Stimulated activated CD4-positive, alpha-beta T cell treated with anti-CD3 and anti-CD28 coated beads, TNF-alpha, amount 100 ng/mL, for 4 hours (primary cell): Measurements from ENCODE around the gene SSH3.
"Not testable (repeated sequence)": the region's sequence is repeated elsewhere in the genome, so short reads cannot be mapped to it uniquely, and the experiment has no call there.

Experiments
- DNase-seq, 3 experiments: peaks; one replicate each; pipeline ENCODE4 v3.0.0-alpha.2; 2020; ENCODE audit warnings: low read depth in 3 of 3

Gene SSH3

DNA sequence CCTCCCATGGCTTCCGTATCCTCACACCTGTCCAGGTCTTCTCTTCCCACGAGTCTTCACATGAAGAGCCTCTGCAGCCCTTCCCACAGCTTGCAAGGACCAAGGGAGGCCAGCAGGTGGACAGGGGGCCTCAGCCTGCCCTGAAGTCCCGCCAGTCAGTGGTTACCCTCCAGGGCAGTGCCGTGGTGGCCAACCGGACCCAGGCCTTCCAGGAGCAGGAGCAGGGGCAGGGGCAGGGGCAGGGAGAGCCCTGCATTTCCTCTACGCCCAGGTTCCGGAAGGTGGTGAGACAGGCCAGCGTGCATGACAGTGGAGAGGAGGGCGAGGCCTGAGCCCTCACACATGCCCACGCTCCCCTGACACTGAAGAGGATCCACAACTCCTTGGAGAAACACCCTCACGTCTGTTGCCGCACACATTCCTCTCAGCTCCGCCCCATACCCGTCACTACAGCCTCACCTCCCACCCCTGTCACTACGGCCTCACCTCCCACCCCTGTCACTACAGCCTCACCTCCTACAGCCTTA lies 8.3 kb downstream of the SSH3 start:
- DNase-seq, result no peak

DNA sequence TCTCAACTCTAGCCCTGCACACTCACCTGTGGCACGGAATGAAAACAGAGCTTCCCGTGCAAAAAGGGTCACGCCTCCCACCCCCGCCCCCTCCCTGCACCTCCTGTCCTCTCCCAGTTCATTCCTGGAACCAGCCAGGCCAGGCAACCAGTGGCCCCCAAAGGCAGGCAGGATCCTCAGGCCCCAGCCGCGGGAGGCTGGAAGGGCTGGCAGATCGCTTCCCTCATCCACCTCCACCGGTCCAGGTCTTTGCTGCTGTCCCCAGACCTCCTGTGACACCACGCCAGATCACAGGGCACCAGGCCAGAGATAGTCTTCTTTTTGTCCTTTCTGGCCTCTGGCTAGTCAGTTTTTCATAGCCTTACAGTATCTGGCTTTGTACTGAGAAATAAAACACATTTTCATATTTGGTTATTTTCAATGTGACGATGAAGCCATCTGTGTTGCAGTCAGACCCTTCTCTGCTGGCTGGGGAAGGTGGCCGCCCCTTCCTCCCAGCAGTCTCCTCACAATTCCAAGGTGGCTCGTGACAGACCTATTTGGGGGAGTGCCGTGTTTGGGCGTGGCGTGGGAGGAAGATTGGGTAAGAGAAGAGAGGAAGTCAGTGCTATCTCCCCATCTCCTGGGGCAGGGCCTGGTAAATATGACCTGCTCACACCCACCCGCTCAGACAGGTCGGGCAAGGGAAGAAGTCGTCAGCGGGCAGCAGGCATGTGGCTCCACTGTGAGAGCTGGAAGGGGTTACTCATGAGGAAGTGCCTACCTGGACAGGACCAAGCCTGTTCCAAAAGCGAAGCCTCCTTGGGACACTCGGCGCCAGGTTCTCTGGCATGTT lies 9.1 kb downstream of the SSH3 start:
- DNase-seq, result no peak

DNA sequence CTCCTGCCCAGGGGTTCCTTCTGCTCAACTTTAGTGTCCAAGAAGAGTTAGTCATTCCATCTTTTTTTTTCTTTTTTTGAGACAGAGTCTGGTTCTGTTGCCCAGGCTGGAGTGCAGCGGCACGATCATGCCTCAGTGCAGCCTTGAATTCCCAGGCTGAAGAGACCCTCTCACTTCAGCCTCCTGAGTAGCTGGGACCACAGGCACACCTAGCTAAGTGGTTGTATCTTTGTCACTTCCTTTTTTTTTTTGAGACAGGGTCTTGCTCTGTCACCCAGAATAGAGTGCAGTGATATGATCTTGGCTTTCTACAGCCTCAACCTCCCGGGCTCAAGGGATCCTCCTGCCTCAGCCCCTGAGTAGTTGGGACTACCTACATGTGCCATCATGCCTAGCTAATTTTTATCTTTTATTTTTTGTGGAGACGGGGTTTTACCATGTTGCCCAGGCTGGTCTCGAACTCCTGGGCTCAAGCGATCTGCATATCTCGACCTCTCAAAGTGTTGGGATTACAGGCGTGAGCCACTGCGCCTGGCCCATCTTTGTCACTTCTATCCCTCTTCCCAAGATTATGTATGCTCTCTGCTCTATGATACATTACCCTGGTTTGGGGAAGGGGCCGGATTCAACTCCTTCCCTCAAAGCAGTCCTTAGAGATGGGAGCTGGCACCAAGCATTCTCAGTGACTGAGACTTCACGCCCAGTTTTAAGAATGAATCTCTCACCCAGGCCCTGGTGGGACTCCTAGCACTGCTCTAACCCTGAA lies 10.0 kb downstream of the SSH3 start:
- DNase-seq, result no peak

DNA sequence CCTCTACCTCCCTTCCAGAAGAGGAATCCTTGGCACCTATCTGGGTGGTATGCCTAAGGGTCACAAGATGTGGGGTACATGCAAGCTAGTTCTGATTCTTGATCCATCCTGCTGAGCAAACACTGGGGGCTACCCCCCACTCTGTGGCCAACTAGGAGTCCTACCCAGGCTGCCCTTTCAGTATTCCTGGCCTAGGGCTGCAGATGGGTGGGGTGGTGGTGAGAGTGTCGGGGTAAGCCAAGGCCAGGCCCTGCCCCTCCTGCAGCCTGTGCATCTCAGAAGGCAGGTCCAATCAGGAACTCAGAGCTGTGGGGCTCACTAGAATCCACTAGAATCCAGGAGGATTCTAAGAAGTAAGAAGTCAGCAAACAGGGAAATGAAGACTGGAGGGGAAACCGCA lies 10.9 kb downstream of the SSH3 start:
- no peak for DNase-seq

DNA sequence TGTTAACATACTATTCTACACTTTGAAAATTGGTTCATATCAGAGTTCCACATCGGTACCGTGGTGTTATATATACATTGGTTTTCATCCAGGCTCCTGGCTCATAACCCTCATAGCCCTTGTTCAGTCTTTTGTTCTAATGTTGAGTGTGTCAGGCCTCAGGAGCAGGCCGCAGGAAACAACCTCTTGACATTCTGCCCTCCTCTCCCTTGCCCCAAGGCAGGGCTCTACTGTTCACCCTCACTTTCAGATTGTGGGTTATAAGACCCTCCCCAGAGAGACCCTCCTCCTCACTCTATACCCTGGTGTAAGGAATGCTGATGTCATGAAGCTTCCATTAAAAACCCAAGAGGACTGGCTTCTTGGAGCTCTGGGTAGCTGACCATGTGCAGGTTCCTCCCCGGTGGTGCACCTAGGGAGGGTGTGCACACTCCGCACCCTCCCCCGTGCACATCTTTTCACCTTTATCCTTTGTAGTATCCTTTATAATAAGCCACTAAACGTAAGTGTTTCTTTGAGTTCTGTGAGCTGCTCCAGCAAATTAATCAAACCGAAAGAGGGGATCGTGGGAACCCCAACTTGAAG lies 12.1 kb downstream of the SSH3 start:
- DNase-seq, result no peak

DNA sequence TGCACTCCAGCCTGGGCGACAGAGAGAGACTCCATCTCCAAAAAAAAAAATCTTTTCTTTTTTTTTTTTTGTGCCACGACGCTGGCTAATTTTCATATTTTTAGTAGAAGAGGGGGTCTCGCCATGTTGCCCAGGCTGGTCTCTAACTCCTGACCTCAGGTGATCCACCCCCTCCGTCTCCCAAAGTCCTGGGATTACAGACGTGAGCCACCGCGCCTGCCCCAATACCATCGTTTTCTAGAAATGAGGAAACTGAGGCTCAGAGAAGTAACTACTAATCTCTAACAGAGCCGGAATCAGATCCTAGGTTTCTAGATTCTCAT lies 13.5 kb downstream of the SSH3 start:
- no peak for DNase-seq

DNA sequence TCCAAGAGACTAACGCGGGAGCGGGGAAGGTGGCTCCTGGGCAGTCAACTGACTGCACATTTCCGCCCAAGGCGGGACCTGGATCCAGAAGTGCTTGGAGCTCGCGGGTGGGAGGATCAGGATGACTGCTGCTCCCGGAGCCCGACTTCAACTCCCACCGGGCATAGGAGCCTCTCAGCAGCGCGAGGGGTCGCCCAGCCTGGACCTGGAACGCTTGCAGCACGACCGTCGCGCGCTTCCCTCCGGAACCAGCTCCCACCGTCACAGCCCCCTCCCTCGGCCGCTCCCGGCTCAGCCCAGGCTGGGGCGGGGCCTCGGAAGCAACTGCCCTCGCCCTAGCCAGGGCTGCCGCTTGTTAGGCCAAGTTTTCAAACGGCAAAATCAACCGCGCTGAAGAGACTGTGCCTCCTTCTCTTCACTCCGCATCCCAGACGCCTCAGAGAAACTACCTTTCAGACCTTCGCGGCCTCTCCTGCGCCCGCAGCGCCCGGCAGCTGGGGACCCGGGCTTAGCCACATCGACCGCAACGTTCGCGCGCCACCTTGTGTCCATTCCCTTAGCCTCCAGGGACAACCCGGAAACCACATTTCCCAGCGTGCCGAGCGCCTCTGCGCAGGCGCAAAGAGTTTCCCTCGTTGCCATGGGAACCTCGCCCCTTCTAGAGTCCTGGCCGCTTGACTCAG lies 14.0 kb downstream of the SSH3 start:
- DNase-seq, result peak; percentile 97 to 99 (median 98)

DNA sequence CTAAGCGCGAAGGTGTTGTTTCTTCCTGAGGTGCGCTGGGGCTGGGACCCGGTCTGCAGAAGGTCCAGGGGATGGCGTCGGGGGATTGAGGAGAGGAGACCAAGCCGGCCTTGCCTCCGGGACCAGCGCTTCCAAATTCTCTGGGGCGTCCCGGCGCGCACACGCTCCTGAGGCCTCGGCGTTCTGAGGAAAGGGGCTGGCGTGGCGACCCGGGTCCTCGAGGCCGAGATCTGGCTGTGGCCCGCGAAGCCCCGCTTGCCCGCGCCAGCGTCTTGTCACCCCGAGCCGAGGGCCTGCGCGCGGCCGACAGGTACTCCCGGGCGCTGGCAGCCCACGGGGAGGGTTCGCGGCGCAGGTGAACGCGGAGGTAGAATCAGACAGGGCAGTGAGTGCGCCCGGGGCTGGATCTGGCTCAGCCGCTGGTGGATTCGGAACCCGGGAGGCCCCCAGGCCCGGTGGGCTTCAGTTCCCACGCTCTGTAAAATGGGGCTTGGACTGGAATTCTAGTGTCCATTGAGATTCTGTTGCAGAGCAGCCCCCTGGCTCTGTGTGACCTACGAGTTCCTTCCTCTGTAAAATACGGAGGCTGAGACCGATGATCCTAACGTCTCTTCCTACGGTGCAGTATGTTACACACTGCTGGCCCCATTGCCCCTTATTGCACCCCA lies 14.7 kb downstream of the SSH3 start:
- DNase-seq, result no peak

DNA sequence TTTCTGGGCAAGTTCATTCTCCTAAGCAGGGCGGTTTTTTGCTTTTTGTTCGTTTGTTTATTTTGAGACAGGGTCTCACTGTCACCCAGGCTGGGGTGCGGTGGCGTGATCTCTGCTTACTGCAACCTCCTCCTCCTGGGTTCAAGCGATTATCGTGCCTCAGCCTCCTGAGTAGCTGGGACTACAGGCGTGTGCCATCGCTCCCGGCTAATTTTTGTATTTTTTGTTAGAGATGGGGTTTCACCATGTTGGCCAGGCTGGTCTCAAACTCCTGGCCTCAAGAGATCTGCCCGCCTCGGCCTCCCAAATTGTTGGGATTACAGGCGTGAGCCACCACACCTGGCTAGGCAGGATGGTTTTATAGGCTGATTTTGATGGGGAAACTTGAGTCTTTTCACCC lies 15.5 kb downstream of the SSH3 start:
- not testable (repeated sequence) for DNase-seq

DNA sequence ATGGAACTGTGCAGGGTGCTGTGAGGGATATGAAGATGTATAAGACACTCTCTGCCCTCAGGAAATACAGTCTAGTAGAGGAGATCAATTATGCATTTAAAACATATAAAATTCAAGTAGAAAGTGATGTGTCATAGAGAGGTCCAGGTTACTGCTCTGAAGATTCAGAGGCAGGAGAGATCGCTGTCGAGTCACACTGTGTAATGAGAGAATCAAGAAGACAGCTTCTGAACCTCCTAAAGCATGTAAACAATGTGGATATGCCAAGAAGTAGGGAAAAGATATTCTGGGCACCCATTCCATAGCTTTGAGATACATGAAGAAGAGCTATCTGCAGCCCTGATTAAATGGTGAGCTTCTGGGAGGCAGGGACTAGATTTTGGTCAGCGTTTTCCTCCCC lies 16.7 kb downstream of the SSH3 start:
- no peak for DNase-seq

DNA sequence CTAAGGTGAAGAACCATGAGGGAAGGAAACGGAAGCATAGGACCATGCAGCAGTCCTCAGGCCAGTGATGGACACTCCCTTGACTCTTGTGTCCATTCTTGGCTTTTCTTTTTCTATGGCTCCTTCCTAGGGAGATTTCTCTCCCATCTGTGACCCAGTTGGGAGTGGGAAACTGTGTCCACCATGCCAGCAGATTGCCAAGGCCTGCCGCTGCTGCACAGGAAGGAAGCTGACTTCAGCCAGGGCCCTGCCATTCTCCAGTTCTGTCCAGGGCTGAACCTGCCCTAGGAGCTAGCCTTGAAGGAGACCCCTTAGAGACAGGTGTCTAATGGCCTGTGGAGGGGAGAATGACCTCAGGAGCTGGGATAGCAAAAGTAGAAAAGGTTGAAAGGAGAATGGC lies 17.4 kb downstream of the SSH3 start:
- no peak for DNase-seq

DNA sequence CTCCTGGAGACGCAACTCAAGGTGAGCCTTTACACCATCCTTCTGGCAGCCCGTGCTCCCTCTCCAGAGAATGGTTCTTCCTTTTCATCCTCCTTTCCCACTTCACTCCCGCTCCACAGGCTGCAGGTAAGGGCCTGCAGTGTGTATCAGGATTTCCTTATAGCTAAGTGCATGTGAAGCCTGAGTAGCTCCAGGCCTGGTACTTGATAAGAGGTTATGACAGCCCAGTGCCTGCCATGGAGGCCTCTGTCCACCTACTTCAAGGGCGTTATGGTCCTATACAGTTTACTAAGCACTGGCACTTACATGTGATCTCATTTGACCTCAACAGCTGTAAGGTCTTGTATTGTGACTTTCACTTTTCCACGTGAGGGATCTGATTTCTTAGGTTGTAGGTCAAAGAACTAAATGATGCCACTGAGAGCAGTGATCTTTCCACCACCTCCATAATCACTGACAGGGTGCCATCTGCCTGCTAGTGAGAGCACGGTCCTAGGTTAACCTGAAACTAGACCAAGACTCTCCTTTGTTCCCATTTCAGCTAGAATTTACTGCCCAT lies 18.1 kb downstream of the SSH3 start:
- no peak for DNase-seq

DNA sequence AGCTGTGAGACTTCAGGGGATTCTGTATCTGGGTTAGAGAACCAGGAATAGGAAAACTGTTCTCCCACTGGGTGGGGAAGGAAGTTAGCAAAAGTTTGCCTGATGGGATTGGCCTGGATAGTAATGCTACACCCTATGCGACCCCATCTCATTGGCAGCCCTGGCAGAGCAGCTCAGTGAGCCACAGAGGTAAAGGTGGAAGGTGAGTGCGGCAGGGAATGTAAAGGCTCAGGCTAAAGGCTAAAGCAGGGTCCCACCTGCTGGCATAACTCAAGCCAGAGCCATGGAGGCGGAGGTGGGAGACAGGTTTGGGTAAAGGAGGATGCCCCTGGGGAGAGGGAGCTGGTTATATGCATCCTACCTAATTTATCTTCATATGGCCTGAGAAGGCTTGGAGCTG lies 18.7 kb downstream of the SSH3 start:
- no peak for DNase-seq

DNA sequence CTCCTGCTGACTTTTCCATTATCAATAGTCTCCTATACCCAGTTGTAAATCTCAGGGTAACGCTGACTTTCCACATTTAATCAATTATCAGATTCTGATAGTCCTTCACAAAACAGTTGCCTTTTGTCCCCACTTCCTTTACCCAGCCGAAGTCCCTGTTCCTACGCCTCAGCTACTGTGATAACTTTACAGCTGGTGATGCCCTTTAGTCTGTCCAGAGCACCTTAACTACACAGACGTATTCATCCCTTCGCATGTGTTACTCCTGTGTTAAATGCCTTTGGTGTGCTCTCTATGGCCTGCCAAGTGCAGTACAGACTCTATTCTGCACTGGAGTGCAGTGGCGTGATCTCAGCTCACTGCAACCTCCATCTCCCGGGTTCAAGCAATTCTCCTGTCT lies 20.2 kb downstream of the SSH3 start:
- DNase-seq, result no peak

DNA sequence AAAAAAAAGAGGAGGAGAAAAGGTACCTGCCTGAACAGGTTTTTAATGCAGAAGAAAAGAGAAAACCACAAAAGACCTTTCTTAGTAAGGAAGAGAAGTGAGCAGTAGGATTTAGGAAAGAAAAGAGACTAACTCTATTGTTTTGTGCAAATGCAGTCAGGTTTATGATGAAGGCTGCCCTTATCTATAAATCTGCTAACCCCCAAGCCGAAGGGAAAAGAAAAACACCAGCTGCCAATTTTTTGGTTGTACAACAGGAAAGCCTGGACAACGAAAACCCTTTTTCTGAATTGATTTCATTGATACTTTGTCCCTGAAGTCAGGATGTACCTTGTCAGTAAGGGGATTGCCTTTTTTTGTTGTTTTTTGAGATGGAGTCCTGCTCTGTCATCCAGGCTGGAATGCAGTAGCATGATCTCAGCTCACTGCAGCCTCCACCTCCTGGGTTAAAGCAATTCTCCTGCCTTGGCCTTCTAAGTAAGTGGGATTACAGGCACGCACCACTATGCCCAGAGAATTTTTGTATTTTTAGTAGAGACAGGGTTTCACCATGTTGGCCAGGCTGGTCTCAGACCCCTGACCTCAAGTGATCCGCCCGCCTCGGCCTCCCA lies 28.9 kb downstream of the SSH3 start:
- DNase-seq, result no peak

DNA sequence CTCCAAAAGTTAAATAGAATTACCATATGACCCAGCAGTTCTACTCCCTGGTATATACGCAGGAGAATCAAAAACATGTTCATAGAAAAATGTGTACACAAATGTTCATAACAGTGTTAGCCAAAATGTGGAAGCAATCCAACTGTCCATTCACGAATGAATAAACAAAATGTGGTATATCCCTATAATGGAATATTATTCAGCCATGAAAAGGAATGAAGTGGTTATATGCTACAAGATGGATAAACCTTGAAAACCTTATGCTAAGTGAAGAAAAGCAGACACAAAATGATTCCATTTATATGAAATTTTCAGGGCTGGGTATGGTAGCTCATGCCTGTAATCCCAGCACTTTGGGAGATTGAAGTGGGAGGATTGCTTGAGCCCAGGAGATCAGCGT lies 33.9 kb downstream of the SSH3 start:
- DNase-seq, result no peak

DNA sequence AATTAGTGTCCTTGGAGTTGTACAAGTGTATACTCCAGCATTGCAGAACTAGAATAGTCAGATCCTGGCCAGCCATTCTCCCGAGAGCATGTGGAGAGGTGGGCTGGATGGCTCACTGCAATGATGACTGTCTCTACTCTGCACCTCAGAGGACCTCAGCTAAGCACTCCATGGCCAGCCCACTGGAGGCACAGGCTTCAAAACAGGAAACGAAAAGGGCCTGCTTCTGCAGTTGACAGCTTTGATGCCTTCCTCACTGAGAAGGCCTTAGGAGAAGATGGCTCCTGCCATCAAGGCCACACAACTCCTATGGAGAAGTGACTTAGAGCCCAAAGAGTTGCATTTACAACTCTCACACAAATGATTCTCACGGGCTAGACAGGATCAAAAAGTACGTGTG lies 40.9 kb downstream of the SSH3 start:
- DNase-seq, result no peak

DNA sequence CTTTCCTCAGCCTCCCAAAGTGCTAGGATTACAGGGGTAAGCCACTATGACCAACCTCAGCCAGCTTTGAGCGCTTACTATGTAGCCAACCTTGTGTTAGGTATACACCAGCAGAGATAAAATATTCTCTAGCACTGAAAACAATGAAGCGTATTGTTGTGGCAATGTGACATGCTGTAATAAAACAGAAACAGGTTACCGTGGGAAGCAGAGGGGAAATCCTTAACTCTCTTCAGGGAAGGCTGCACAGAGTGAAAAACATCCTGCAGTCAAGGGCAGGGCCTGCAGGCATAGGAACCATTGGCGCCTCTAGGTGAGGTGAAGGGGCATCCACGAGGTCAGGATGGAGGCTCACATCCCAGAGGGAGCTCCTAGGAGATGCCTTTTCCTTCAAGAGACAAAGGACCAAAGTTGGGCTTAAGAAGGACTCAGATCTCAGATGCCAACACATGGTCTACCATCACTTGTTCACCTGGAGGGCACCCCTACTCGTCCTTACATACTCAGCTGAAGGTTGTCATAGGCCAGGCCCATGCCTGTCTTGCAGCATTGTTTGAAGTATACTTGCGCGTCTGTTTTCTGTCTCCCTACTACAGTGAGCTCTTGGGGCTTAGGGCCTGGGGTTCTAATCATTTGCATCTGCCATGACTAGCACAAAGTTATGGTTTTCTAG lies 42.1 kb downstream of the SSH3 start:
- no peak for DNase-seq

DNA sequence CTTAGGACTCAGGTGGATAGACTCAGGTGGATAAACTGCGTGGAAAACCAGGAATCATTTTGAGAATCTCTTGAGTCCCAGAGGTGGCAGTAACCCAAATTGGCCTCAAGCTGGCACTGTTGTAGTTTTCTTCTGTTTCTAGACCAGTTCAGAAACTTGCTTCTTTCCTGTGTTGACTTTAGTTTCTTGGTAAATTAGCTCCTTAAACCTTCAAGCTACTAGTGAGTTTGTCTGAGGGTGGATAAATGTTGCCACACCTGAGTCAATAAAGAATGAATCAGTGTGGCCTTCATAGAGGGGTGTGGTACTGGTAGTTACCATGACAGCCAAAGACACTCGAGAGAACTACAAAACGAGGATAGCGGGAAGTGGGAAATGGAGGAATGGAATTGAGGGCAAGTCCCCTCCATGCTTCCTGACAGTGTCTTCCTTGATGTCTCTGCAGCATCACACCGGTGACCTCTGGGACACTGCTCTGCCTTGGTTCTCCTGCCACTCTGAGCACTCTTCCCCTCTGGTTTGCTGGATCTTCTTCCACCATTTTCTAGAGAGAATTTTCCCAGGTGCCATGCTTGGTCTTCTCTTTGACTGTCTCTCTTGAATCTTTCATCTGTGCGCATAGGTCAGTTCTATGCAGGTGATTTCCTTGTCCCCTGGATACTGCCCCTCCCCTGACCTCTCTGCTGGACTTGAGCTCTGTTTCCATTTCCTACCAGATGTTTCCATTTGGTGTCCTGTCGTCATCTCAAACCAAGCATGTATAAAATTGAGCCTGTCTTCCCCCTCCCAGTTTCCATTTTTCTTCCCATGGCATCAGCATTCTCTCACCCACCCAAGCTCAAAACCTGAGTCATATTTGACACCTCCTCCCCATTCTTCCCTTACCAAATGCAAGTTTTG lies 42.8 kb downstream of the SSH3 start:
- DNase-seq, result no peak
